GM12865 (cell line): Measurements from ENCODE around the gene GALNT2.
A peak's percentile ranks its signal among the peaks of the same experiment; 100 is the strongest.

ENCODE experiments used
- DNase-seq: peaks from one replicate; pipeline ENCODE4 v3.0.0; 2010; ENCODE audit warnings: low read depth
- H3K4me3 ChIP-seq: 2 replicates; pipeline ENCODE4 v1.5.1; 2011; ENCODE audit warnings: mild to moderate bottlenecking, low read depth, low read length, control low read depth
- TF ChIP-seq, protein P1 (sequence below): IDR thresholded peaks from 2 replicates; pipeline ENCODE4 v1.5.1; 2011; ENCODE audit warnings: low read length, control low read depth, low read depth, inconsistent platforms; ENCODE audit not compliant: insufficient read depth; ENCODE audit errors: missing control alignments

Gene GALNT2

DNA sequence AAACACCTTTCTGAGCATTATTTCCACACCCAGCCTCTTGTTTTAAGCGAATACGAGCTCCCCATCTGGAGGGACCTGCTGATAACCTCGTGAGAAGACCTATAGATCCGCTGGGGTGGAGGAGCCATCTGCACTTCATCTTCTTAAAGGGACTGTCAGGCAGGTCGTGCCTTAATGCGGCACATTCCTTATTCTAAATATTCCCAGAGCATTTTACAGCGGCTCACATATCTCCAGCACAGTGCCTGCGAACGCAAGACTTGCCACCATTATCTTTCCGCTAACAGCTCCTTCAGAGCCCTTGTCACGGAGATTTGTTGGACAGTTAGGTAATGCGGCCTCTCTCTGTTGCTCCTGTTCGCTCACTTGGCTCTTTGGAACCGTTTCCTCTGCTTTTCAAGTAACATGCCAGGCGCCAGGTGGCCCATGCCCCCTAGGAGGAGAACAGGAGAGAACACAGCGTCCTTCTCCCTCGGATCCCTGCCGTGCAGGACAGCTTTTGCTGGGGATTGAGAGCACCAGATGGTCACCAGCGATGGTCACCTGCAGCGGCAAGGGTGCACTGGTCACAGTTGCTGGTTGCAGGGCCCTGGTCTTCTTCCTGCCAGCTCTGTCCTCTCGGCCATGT is 196.6 kb downstream of the GALNT2 start:
- no peak overlapping the region for H3K4me3 ChIP-seq
- DNase-seq = no peak
- TF ChIP-seq, protein P1, sequence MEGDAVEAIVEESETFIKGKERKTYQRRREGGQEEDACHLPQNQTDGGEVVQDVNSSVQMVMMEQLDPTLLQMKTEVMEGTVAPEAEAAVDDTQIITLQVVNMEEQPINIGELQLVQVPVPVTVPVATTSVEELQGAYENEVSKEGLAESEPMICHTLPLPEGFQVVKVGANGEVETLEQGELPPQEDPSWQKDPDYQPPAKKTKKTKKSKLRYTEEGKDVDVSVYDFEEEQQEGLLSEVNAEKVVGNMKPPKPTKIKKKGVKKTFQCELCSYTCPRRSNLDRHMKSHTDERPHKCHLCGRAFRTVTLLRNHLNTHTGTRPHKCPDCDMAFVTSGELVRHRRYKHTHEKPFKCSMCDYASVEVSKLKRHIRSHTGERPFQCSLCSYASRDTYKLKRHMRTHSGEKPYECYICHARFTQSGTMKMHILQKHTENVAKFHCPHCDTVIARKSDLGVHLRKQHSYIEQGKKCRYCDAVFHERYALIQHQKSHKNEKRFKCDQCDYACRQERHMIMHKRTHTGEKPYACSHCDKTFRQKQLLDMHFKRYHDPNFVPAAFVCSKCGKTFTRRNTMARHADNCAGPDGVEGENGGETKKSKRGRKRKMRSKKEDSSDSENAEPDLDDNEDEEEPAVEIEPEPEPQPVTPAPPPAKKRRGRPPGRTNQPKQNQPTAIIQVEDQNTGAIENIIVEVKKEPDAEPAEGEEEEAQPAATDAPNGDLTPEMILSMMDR = no peak

DNA sequence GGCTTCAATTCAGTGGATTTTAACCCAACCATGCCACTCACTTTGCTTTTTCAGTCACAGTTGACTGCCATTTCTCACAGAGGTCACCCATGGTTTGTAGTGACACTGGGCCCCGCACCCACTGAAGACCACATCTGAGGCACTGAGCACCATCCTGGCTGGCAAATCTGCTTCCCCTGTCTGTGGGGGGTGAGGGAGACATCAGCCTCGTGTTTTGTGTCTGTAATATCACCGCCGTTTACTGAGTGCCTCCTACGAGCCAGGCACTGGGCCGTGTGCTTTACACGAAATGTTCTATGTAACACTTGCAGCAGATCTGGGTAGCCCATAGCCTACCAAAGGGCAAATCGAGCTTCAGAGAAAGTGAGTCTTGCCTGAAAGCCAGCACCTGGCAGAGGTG is 197.3 kb downstream of the GALNT2 start:
- TF ChIP-seq, protein P1 = no peak
- DNase-seq = no peak
- no peak overlapping the region for H3K4me3 ChIP-seq

- DNase-seq = no peak
- TF ChIP-seq, protein P1 = no peak
- H3K4me3 ChIP-seq = no peak overlapping the region
Measured at GRCh38 chr1:230265200-230266115, 198.4 kb downstream of the GALNT2 start.

DNA sequence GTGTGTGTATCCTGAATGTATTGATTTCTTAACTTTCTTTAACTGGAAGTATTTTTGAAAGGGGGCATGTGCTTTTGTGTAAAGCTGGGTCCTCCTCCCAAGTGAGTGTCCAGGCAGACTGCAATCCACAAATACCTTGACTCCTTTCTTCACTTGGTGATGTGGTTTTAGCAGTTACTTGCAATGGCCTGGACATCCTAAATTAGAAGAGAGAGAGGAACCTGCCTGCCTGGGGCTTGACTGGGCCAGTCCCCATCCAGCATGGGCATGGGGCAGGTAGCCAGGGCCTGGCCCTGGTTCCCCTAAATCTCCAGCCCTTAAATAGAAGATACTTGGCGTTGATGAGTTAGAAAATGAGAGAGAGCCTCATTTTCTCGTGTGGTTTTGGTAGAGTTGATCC is 199.4 kb downstream of the GALNT2 start:
- DNase-seq = no peak
- TF ChIP-seq, protein P1 = no peak
- H3K4me3 ChIP-seq = no peak overlapping the region

GRCh38 chr1:230267338-230268065 is 200.5 kb downstream of the GALNT2 start:
- no peak overlapping the region for H3K4me3 ChIP-seq
- no peak for DNase-seq
- TF ChIP-seq, protein P1 = no peak

DNA sequence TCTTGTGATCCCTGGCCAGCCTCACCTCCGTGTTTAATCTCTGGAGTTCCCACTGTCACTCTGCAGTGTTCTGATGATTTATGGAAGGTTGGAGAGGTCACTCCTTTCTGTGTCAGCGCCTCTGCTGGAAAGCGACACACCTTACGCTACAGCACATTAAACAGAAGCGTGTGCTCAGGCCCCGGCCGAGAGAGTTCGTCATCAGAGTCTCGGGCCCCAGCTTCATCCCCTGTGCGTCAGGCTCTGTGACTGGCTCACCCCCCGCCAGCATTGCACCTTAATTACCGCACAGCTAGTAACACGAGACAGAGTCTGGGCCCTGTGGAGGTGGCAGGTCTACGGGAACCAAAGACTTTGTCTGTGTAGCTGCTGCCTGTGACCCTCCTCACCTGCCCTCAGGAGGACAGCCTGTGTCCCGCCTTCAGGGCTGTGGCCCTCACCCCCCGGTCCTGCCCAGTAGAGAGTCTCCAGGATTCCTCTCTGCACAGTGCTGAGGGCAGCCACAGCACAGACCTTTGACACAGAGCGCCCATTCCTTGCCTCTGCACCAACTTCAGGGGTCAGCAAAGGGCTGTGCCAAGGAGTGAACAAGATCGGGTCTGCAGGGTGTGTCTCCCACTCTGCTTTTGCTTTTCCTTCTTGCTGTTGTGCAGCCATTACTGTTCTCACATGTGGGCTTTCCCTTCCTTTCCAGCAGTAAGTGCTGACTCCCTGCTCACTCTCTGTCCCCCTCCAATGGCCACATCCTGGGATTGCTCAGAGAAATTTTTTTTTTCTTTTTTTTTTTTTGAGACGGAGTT is 201.5 kb downstream of the GALNT2 start:
- DNase-seq = peak; percentile 46
- TF ChIP-seq, protein P1 = peak; percentile 34
- no peak overlapping the region for H3K4me3 ChIP-seq
